ENCODE measurements around the gene LRIG1.

LRIG1 gene

GRCh38 chr3:66504850-66505641, 4.2 kb upstream of the LRIG1 start:
- TF ChIP-seq POLR2AphosphoS5 (IDR thresholded peaks at IDR 0.05; ENCODE audit: low read depth, low read length) = no peak
- TF ChIP-seq POLR2A (IDR thresholded peaks at IDR 0.05; ENCODE audit: low read depth, low read length) = no peak
- TF ChIP-seq TAF1 (IDR thresholded peaks at IDR 0.05; ENCODE audit: borderline replicate concordance, low read depth, low read length) = no peak
- no peak for FAIRE-seq

GRCh38 chr3:66502981-66503380, 2.2 kb upstream of the LRIG1 start:
- no peak for DNase-seq (ENCODE audit: insufficient read length)
- no peak for FAIRE-seq
- TF ChIP-seq POLR2A (IDR thresholded peaks at IDR 0.05; ENCODE audit: low read depth, low read length) (no peak), TAF1 (IDR thresholded peaks at IDR 0.05; ENCODE audit: borderline replicate concordance, low read depth, low read length) (no peak), POLR2AphosphoS5 (IDR thresholded peaks at IDR 0.05; ENCODE audit: low read depth, low read length) (no peak)

More at GRCh38 chr3:66504850-66505641, 4.2 kb upstream of the LRIG1 start:
- no peak for DNase-seq (ENCODE audit: insufficient read length)

- DNase-seq (ENCODE audit: insufficient read length) = no peak
- FAIRE-seq = no peak
- no peak for TF ChIP-seq POLR2A (IDR thresholded peaks at IDR 0.05; ENCODE audit: low read depth, low read length)
- no peak for TF ChIP-seq POLR2AphosphoS5 (IDR thresholded peaks at IDR 0.05; ENCODE audit: low read depth, low read length)
- TF ChIP-seq TAF1 (IDR thresholded peaks at IDR 0.05; ENCODE audit: borderline replicate concordance, low read depth, low read length) = no peak
Observed at GRCh38 chr3:66502245-66502874, 1.5 kb upstream of the LRIG1 start.

DNA sequence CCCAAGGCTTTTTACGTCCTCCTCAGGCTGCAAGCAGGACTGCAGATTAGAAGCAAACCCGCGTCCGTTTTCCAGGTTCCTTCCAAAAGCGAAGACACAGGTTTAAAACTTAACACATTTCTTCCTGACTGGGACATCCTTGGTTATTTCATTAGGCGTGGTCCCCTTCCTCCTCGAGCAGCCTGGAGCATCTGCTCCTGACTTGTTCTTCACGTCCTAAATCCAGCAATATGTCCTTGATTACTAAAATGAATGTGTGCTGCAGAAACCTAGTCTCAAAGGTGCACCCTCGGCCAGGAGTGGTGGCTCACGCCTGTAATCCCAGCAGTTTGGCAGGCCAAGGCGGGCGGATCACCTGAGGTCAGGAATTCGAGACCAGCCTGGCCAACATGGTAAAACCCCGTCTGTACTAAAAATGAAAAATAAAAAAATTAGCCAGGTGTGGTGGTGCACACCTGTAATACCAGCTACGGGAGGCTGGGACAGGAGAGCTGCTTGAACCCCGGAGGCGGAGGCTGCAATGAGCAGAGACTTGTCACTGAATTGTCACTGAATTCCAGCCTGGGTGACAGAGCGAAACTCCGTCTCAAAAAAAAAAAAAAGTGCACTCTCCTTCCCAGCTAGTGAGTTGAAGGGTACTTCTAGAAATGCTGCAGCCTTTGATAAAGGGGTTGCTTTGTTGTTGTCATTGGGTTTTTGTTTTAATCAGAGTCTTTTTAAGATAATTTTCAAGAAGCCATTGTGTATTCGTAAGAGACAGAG, 842 bp upstream of the LRIG1 start:
- no peak for FAIRE-seq

GRCh38 chr3:66499881-66500575, 794 bp downstream of the LRIG1 start:
- peak; percentile 33 for DNase-seq (ENCODE audit: insufficient read length)
- FAIRE-seq = no peak
- no peak for TF ChIP-seq POLR2AphosphoS5 (IDR thresholded peaks at IDR 0.05; ENCODE audit: low read depth, low read length)
- TF ChIP-seq POLR2A (IDR thresholded peaks at IDR 0.05; ENCODE audit: low read depth, low read length) = no peak
- TF ChIP-seq TAF1 (IDR thresholded peaks at IDR 0.05; ENCODE audit: borderline replicate concordance, low read depth, low read length) = no peak

More for the DNA sequence above, 842 bp upstream of the LRIG1 start:
- no peak for DNase-seq (ENCODE audit: insufficient read length)
- TF ChIP-seq POLR2A (IDR thresholded peaks at IDR 0.05; ENCODE audit: low read depth, low read length) = no peak
- no peak for TF ChIP-seq POLR2AphosphoS5 (IDR thresholded peaks at IDR 0.05; ENCODE audit: low read depth, low read length)
- TF ChIP-seq TAF1 (IDR thresholded peaks at IDR 0.05; ENCODE audit: borderline replicate concordance, low read depth, low read length) = no peak

DNA sequence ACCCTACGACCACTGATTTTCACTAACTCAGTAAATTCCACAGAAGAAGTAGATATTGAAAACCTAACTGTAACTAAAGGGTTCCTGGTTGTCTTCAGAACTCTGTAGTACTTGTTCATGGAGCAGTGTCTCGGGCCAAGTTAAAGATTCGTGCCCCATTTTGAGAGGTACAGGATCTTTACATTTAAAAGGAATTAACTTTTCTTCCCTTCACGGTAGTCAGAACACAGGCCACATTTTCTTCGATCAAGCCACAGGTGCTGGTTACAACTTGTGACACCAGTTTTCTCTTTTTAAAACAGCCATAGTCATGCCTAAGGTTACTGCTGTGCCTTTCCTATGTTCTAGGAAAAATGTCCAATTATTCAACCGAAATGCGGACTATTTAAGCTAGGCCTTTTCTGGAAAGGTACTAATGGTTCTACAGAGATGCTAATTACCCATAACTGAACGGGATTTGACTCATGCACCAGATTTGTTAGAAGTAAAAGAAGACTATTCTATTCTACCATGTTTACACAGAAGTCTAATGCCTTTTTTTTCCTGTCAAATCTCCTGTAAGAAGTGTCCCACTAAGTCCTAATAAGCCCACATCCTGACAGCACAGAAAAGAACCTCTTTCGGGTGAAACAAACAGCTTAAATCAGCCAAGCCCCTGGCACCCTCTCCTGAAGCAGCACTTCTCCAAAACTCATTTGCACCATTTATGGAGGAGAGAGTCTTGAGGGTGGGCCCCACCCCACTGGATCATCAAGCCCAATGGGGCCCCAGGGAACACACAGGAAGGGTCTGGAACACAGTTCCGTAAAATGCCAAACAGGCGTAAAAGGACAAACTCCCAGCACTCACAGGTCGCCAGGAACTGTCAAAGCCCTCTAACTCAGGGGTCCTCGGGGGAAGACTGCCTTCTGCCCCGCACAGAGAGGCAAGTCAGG, 1.9 kb downstream of the LRIG1 start:
- peak; percentile 27 for FAIRE-seq
- no peak for TF ChIP-seq POLR2A (IDR thresholded peaks at IDR 0.05; ENCODE audit: low read depth, low read length)
- no peak for TF ChIP-seq TAF1 (IDR thresholded peaks at IDR 0.05; ENCODE audit: borderline replicate concordance, low read depth, low read length)
- no peak for TF ChIP-seq POLR2AphosphoS5 (IDR thresholded peaks at IDR 0.05; ENCODE audit: low read depth, low read length)
- DNase-seq (ENCODE audit: insufficient read length) = no peak

DNA sequence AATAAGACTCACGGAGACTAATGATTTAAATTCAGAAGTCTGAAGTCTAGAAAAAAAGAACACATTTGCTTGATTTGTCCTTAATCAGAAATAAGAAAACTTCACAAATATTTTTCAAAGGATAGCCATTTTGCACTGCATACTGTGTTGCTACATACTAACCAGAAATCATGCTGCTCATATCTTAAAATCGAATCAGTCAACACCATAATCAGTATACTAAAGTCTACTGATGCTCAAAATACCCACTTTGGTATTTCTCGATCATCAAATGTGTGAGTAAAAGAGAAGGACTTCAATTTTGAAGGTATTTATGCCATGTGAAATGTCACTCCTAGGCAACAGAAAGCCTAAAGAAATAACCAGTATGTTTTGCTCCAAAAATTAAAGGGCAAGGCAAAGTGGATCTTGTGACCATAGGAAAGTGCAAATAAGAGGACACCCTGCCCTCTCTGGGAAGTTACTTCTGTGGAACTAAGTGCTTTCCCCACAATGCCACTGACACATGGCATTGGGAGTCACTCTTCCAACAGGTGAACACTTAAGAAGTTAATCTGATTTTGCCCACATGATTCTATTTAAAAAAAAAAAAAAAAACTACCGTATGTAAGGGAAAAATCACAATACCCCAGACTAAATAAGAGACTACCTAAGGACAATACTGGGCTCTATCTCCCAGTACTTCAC, 2.7 kb downstream of the LRIG1 start:
- no peak for FAIRE-seq
- no peak for TF ChIP-seq POLR2A (IDR thresholded peaks at IDR 0.05; ENCODE audit: low read depth, low read length)
- TF ChIP-seq TAF1 (IDR thresholded peaks at IDR 0.05; ENCODE audit: borderline replicate concordance, low read depth, low read length) = no peak
- no peak for TF ChIP-seq POLR2AphosphoS5 (IDR thresholded peaks at IDR 0.05; ENCODE audit: low read depth, low read length)
- no peak for DNase-seq (ENCODE audit: insufficient read length)

GRCh38 chr3:66497288-66497984, 3.4 kb downstream of the LRIG1 start:
- FAIRE-seq = no peak
- DNase-seq (ENCODE audit: insufficient read length) = no peak
- TF ChIP-seq POLR2AphosphoS5 (IDR thresholded peaks at IDR 0.05; ENCODE audit: low read depth, low read length) (no peak), TAF1 (IDR thresholded peaks at IDR 0.05; ENCODE audit: borderline replicate concordance, low read depth, low read length) (no peak), POLR2A (IDR thresholded peaks at IDR 0.05; ENCODE audit: low read depth, low read length) (no peak)

- FAIRE-seq (no peak), DNase-seq (ENCODE audit: insufficient read length) (no peak)
Observed at GRCh38 chr3:66496746-66497145, 4.1 kb downstream of the LRIG1 start.

More at GRCh38 chr3:66496746-66497145, 4.1 kb downstream of the LRIG1 start:
- TF ChIP-seq POLR2AphosphoS5 (IDR thresholded peaks at IDR 0.05; ENCODE audit: low read depth, low read length) (no peak), TAF1 (IDR thresholded peaks at IDR 0.05; ENCODE audit: borderline replicate concordance, low read depth, low read length) (no peak), POLR2A (IDR thresholded peaks at IDR 0.05; ENCODE audit: low read depth, low read length) (no peak)

Data from GM12892 (cell line).